PFSK-1 (cell line): ENCODE results near the gene INO80C.

Experiments used
- FOXP2 ChIP-seq: optimal IDR thresholded peaks from 2 replicates; pipeline ENCODE3; 2011; ENCODE audit warnings: borderline replicate concordance, control low read depth, inconsistent platforms; ENCODE audit not compliant: insufficient read depth; ENCODE audit errors: extremely low read length, extremely low read depth
- POLR2AphosphoS5 ChIP-seq: IDR thresholded peaks from 2 replicates; pipeline ENCODE4 v1.6.1; 2012; ENCODE audit warnings: low read depth, mild to moderate bottlenecking, control low read depth, low read length, moderate library complexity
- SIN3A ChIP-seq: IDR thresholded peaks from 2 replicates; pipeline ENCODE4 v1.6.1; 2012; ENCODE audit warnings: mild to moderate bottlenecking, low read length, moderate library complexity, borderline replicate concordance; ENCODE audit not compliant: insufficient read depth
- TAF1 ChIP-seq: IDR thresholded peaks from 2 replicates; pipeline ENCODE4 v1.6.1; 2012; ENCODE audit warnings: low read length, control low read depth, borderline replicate concordance; ENCODE audit not compliant: insufficient read depth
- TF ChIP-seq, protein P1 (sequence below), 2 experiments: IDR thresholded peaks; 2 replicates each; pipeline versions ENCODE4 v1.6.1 to v1.8.0; 2011 to 2012; ENCODE audit warnings: low read depth in 2 of 2, low read length in 2 of 2, control low read depth in 1 of 2, inconsistent platforms in 1 of 2, mild to moderate bottlenecking in 1 of 2, moderate library complexity in 1 of 2; ENCODE audit not compliant: insufficient read depth in 1 of 2

Gene INO80C

GRCh38 chr18:35458271-35458670 is 39.5 kb downstream of the INO80C start:
- TF ChIP-seq FOXP2 (no peak), POLR2AphosphoS5 (no peak), SIN3A (no peak), TAF1 (no peak)
- TF ChIP-seq, protein P1, sequence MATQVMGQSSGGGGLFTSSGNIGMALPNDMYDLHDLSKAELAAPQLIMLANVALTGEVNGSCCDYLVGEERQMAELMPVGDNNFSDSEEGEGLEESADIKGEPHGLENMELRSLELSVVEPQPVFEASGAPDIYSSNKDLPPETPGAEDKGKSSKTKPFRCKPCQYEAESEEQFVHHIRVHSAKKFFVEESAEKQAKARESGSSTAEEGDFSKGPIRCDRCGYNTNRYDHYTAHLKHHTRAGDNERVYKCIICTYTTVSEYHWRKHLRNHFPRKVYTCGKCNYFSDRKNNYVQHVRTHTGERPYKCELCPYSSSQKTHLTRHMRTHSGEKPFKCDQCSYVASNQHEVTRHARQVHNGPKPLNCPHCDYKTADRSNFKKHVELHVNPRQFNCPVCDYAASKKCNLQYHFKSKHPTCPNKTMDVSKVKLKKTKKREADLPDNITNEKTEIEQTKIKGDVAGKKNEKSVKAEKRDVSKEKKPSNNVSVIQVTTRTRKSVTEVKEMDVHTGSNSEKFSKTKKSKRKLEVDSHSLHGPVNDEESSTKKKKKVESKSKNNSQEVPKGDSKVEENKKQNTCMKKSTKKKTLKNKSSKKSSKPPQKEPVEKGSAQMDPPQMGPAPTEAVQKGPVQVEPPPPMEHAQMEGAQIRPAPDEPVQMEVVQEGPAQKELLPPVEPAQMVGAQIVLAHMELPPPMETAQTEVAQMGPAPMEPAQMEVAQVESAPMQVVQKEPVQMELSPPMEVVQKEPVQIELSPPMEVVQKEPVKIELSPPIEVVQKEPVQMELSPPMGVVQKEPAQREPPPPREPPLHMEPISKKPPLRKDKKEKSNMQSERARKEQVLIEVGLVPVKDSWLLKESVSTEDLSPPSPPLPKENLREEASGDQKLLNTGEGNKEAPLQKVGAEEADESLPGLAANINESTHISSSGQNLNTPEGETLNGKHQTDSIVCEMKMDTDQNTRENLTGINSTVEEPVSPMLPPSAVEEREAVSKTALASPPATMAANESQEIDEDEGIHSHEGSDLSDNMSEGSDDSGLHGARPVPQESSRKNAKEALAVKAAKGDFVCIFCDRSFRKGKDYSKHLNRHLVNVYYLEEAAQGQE (IDR thresholded peaks at IDR 0.05; ENCODE audit: insufficient read depth in 1 of 2, low read depth in 2 of 2, low read length in 2 of 2), result no peak

GRCh38 chr18:35457140-35457704 is 40.5 kb downstream of the INO80C start:
- no peak for TF ChIP-seq SIN3A
- TF ChIP-seq, protein P1 (IDR thresholded peaks at IDR 0.05; ENCODE audit: insufficient read depth in 1 of 2, low read depth in 2 of 2, low read length in 2 of 2), result no peak
- no peak for TF ChIP-seq POLR2AphosphoS5
- no peak for TF ChIP-seq TAF1
- TF ChIP-seq FOXP2, result no peak

- TF ChIP-seq SIN3A, result no peak
- TF ChIP-seq, protein P1 (IDR thresholded peaks at IDR 0.05; ENCODE audit: insufficient read depth in 1 of 2, low read depth in 2 of 2, low read length in 2 of 2), result no peak
- TF ChIP-seq TAF1, result no peak
- no peak for TF ChIP-seq POLR2AphosphoS5
- TF ChIP-seq FOXP2, result no peak
Observed at GRCh38 chr18:35455926-35456763, 41.6 kb downstream of the INO80C start.

DNA sequence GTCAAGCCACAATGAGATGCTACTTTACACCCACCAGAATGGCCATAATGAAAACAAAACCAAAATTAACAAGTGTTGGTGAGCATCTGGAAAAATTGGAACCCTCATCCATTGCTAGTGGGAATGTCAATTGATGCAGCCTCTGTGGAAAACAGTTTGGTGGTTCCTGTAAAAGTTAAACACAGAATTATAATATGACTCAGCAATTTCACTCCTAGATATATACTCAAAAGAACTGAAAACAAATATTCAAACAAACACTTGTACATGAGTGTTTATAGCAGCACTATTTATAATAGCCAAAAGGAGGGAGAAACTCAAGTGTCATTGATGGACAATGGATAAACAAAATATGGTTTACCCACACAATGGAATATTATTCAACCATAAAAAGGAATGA is 43.0 kb downstream of the INO80C start:
- TF ChIP-seq TAF1, result no peak
- TF ChIP-seq, protein P1 (IDR thresholded peaks at IDR 0.05; ENCODE audit: insufficient read depth in 1 of 2, low read depth in 2 of 2, low read length in 2 of 2), result no peak
- TF ChIP-seq FOXP2, result no peak
- TF ChIP-seq POLR2AphosphoS5, result no peak
- TF ChIP-seq SIN3A, result no peak
